ENCODE measurements around the gene ESR2. TPM values are rescaled to one million over a fixed set of nuclear protein-coding genes. Genes with fewer than 3 reads are reported as not detected.

The ESR2 gene
- total RNA-seq, 1 donor from 2014 or later, result 0.16 TPM

GRCh38 chr14:64248689-64249088, 45.5 kb downstream of the ESR2 start:
- Histone ChIP-seq H3K4me2 (ENCODE audit: low read length) (no peak overlapping the region), H4K20me1 (ENCODE audit: insufficient read depth, low read length) (no peaks in the 10 kb centered on the region), H3K36me3 (ENCODE audit: insufficient read depth, low read length) (no peaks in the 10 kb centered on the region), H3K9me3 (ENCODE audit: insufficient read depth, low read depth, low read length) (no peaks in the 10 kb centered on the region), H3K9ac (ENCODE audit: low read length) (no peak overlapping the region), H3K27ac (ENCODE audit: low read depth, low read length) (no peak overlapping the region), H3K4me1 (ENCODE audit: insufficient read depth, low read length) (peaks cover 3% of the 10 kb centered on the region), H3K79me2 (ENCODE audit: insufficient read depth, low read length) (no peaks in the 10 kb centered on the region), H2AFZ (ENCODE audit: low read depth, low read length) (no peak overlapping the region), H3K27me3 (ENCODE audit: insufficient read depth, low read length) (no peaks in the 10 kb centered on the region), H3K4me3 (ENCODE audit: insufficient read depth, low read depth, low read length) (no peak overlapping the region)
- peaks cover 4% of the 10 kb centered on the region for H3K27me3 Mint-ChIP-seq (ENCODE audit: low read depth, unreplicated experiment)
- DNase-seq (ENCODE audit: low read depth) (no peak), FAIRE-seq (no peak)
- no peaks in the 10 kb centered on the region for H3K36me3 Mint-ChIP-seq (ENCODE audit: low read depth, unreplicated experiment)
- no peak for TF ChIP-seq EZH2 (IDR thresholded peaks at IDR 0.05; ENCODE audit: insufficient read depth, low read length)
- TF ChIP-seq, protein P1, sequence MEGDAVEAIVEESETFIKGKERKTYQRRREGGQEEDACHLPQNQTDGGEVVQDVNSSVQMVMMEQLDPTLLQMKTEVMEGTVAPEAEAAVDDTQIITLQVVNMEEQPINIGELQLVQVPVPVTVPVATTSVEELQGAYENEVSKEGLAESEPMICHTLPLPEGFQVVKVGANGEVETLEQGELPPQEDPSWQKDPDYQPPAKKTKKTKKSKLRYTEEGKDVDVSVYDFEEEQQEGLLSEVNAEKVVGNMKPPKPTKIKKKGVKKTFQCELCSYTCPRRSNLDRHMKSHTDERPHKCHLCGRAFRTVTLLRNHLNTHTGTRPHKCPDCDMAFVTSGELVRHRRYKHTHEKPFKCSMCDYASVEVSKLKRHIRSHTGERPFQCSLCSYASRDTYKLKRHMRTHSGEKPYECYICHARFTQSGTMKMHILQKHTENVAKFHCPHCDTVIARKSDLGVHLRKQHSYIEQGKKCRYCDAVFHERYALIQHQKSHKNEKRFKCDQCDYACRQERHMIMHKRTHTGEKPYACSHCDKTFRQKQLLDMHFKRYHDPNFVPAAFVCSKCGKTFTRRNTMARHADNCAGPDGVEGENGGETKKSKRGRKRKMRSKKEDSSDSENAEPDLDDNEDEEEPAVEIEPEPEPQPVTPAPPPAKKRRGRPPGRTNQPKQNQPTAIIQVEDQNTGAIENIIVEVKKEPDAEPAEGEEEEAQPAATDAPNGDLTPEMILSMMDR (IDR thresholded peaks at IDR 0.05; ENCODE audit: insufficient read depth, low read depth, low read length), result no peak
- no peaks in the 10 kb centered on the region for H3K4me1 Mint-ChIP-seq (ENCODE audit: low read depth, unreplicated experiment)
- H3K27ac Mint-ChIP-seq (ENCODE audit: unreplicated experiment), result no peak overlapping the region
- no peaks in the 10 kb centered on the region for H3K9me3 Mint-ChIP-seq (ENCODE audit: unreplicated experiment)
- no peak overlapping the region for H3K4me3 Mint-ChIP-seq (ENCODE audit: unreplicated experiment)

DNA sequence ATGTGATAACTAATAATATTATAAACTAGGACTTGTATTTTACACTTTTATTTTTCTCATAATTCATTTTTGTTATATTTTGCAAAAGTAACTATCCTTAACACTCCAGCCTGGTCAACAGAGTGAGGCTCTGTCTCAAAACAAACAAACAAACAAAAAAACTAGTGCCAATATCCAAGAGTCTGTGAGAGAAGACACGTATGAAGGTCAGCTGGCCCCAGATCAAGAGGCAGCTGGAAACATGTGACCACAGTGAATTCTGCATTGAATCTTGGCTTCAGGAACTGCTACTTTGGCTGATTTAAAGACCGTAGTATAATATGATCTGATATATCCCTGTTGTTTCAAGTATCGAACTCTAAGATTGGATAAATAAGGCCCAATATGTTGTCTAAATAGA, 47.0 kb downstream of the ESR2 start:
- H3K4me3 Mint-ChIP-seq (ENCODE audit: unreplicated experiment), result no peak overlapping the region
- no peak overlapping the region for H3K4me2 ChIP-seq (ENCODE audit: low read length)
- peaks cover 10% of the 10 kb centered on the region for H3K27me3 Mint-ChIP-seq (ENCODE audit: low read depth, unreplicated experiment)
- no peaks in the 10 kb centered on the region for H3K4me1 Mint-ChIP-seq (ENCODE audit: low read depth, unreplicated experiment)
- no peaks in the 10 kb centered on the region for H3K9me3 ChIP-seq (ENCODE audit: insufficient read depth, low read depth, low read length)
- H3K36me3 Mint-ChIP-seq (ENCODE audit: low read depth, unreplicated experiment), result no peaks in the 10 kb centered on the region
- H3K27me3 ChIP-seq (ENCODE audit: insufficient read depth, low read length), result no peaks in the 10 kb centered on the region
- H3K4me1 ChIP-seq (ENCODE audit: insufficient read depth, low read length), result no peaks in the 10 kb centered on the region
- H3K9ac ChIP-seq (ENCODE audit: low read length), result no peak overlapping the region
- H3K4me3 ChIP-seq (ENCODE audit: insufficient read depth, low read depth, low read length), result no peak overlapping the region
- H4K20me1 ChIP-seq (ENCODE audit: insufficient read depth, low read length), result no peaks in the 10 kb centered on the region
- H3K27ac Mint-ChIP-seq (ENCODE audit: unreplicated experiment), result no peak overlapping the region
- no peaks in the 10 kb centered on the region for H3K79me2 ChIP-seq (ENCODE audit: insufficient read depth, low read length)
- no peak for DNase-seq (ENCODE audit: low read depth)
- no peak overlapping the region for H2AFZ ChIP-seq (ENCODE audit: low read depth, low read length)
- no peaks in the 10 kb centered on the region for H3K36me3 ChIP-seq (ENCODE audit: insufficient read depth, low read length)
- TF ChIP-seq EZH2 (IDR thresholded peaks at IDR 0.05; ENCODE audit: insufficient read depth, low read length), result no peak
- TF ChIP-seq, protein P1 (IDR thresholded peaks at IDR 0.05; ENCODE audit: insufficient read depth, low read depth, low read length), result no peak
- no peak for FAIRE-seq
- no peak overlapping the region for H3K27ac ChIP-seq (ENCODE audit: low read depth, low read length)
- no peaks in the 10 kb centered on the region for H3K9me3 Mint-ChIP-seq (ENCODE audit: unreplicated experiment)

GRCh38 chr14:64246688-64247087, 47.5 kb downstream of the ESR2 start:
- Histone ChIP-seq H3K9ac (ENCODE audit: low read length) (no peak overlapping the region), H3K4me2 (ENCODE audit: low read length) (no peak overlapping the region), H3K9me3 (ENCODE audit: insufficient read depth, low read depth, low read length) (no peaks in the 10 kb centered on the region), H3K4me1 (ENCODE audit: insufficient read depth, low read length) (no peaks in the 10 kb centered on the region), H3K27ac (ENCODE audit: low read depth, low read length) (no peak overlapping the region), H3K27me3 (ENCODE audit: insufficient read depth, low read length) (no peaks in the 10 kb centered on the region), H2AFZ (ENCODE audit: low read depth, low read length) (no peak overlapping the region), H3K4me3 (ENCODE audit: insufficient read depth, low read depth, low read length) (no peak overlapping the region), H3K36me3 (ENCODE audit: insufficient read depth, low read length) (no peaks in the 10 kb centered on the region), H3K79me2 (ENCODE audit: insufficient read depth, low read length) (no peaks in the 10 kb centered on the region), H4K20me1 (ENCODE audit: insufficient read depth, low read length) (no peaks in the 10 kb centered on the region)
- H3K4me3 Mint-ChIP-seq (ENCODE audit: unreplicated experiment), result no peak overlapping the region
- no peak for FAIRE-seq
- no peaks in the 10 kb centered on the region for H3K36me3 Mint-ChIP-seq (ENCODE audit: low read depth, unreplicated experiment)
- peaks cover 10% of the 10 kb centered on the region for H3K27me3 Mint-ChIP-seq (ENCODE audit: low read depth, unreplicated experiment)
- no peaks in the 10 kb centered on the region for H3K9me3 Mint-ChIP-seq (ENCODE audit: unreplicated experiment)
- no peak for DNase-seq (ENCODE audit: low read depth)
- H3K27ac Mint-ChIP-seq (ENCODE audit: unreplicated experiment), result no peak overlapping the region
- H3K4me1 Mint-ChIP-seq (ENCODE audit: low read depth, unreplicated experiment), result no peaks in the 10 kb centered on the region
- TF ChIP-seq, protein P1 (IDR thresholded peaks at IDR 0.05; ENCODE audit: insufficient read depth, low read depth, low read length), result no peak
- no peak for TF ChIP-seq EZH2 (IDR thresholded peaks at IDR 0.05; ENCODE audit: insufficient read depth, low read length)

All from astrocyte (in vitro differentiated cells and primary cell).